Superior temporal gyrus (tissue), 1 donor: Measurements from ENCODE around the gene MYO1F.
"Not testable (repeated sequence)": the region's sequence is repeated elsewhere in the genome, so short reads cannot be mapped to it uniquely, and the experiment has no call there.

Experiments used
- DNase-seq: peaks from one replicate; pipeline ENCODE4 v3.0.0-alpha.2; 2016; ENCODE audit errors: extremely low spot score

MYO1F gene

DNA sequence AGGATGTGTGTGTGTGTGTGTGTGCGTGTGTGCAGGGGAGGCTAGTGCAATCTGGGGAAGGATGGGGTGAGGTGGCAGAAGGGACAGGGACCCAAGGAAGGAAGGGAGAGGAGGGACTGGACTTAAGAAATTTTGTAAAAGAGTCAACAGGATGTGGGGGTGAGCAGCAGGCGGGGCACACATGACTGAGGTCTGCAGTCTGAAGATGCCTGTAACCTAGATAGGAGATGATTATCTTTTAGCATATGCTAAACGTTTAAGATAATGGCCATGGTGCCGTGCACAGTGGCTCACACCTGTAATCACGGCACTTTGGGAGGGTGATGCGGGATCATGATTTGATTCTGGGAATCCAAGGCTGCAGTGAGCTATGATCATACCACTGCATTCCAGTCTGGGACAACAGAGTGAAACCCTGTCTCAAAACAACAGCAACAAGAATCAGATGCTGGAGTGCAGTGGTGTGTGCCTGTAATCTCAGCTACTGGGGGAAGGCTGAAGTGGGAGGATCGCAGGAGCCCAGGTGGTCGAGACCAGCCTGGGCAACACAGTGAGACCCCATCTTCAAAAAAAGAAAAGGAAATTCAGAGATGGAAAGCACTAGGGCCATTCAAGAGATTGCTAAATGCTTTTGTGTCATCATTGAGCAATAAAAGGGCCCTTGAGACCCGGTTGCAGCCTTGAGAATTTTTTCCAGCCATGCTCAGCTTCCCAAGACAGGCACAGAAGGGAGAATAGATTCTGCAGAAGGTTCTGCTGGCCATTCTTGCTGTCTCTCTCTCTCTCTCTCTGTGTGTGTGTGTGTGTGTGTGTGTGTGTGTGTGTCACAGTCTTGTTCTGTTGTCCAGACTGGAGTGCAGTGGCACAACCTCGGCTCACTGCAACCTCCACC is 59.4 kb downstream of the MYO1F start:
- DNase-seq, result no peak

DNA sequence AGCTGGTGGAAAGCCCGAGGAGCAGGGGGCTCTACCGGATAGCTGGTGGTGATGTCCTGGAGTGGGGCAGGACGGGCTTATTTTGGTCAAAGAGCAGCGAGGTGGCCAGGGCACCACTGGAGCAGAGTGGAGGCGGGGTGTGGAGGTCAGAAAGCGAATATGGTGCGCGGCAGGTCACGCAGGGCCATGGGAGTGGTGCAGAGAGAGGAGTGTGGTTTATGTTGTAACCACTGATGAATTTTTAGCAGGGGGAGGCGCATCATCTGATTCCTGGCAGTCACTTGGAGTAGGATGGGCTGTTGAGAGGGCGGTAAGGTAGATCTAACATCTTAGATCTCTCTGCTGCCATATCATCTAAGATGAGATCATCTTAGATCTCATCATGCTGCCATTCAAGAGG is 61.9 kb downstream of the MYO1F start:
- DNase-seq, result no peak

DNA sequence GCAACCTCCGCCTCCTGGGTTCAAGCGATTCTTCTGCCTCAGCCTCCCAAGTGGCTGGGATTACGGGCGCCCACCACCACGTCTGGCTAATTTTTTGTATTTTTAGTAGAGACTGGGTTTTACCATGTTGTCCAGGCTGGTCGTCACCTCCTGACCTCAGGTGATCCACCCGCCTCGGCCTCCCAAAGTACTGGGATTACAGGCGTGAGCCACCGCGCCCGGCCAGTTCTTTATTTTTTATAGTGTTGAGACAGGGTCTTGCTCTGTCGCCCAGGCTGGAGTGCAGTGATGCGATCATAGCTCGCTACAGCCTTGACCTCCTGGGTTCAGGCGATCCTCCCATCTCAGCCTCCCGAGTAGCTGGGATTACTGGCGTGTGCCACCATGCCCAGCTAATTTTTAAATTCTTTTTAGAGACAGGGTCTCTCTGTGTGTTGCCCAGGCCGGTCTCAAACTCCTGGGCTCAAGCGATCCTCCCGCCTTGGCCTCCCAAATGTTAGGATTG is 62.7 kb downstream of the MYO1F start:
- not testable (repeated sequence) for DNase-seq

DNA sequence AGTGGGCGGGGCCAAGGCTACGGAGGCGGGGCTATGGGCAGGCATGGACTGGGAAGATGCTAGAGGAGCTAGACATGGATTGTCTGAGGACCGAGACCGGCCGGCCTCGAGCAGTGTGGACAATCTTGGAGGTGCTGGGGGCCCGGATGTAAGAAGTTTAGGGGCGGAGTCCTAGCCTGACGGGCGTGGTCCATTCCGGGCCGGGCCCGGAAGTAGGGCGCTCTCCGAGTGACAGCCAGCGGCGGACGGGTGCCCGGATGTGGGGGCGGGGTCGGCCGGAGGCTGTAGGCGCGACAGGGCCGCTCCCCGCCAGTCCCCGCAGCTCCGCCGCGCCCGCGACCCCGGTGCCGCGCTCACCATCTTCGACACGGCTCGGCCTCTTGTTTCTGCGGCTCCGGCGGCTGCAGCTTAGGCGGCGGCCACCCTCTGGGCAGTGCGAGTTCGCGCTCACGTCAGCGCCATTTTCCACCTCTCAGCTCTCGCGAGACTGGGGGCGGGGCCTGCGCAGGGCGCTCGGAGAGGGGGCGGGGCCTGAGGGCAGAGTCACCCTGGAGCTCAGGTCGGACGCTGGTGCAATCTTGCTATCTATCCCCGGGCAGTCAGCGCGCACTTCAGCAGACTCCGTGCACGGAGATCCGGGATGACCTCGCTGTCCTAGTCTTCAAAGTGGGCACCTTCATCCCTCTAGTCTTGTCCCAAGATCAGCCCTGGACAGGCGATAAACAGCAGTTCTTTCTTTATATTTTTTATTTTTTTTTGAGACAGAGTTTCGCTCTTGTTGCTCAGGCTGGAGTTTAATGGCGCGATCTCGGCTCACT is 63.3 kb downstream of the MYO1F start, which contains the start of gene ZNF414:
TSS of gene ZNF414 (minus strand) at position 481 of the 818 bp plus-strand sequence. CDS start at position 360, 121 bp downstream.
- peak; percentile 92 for DNase-seq

DNA sequence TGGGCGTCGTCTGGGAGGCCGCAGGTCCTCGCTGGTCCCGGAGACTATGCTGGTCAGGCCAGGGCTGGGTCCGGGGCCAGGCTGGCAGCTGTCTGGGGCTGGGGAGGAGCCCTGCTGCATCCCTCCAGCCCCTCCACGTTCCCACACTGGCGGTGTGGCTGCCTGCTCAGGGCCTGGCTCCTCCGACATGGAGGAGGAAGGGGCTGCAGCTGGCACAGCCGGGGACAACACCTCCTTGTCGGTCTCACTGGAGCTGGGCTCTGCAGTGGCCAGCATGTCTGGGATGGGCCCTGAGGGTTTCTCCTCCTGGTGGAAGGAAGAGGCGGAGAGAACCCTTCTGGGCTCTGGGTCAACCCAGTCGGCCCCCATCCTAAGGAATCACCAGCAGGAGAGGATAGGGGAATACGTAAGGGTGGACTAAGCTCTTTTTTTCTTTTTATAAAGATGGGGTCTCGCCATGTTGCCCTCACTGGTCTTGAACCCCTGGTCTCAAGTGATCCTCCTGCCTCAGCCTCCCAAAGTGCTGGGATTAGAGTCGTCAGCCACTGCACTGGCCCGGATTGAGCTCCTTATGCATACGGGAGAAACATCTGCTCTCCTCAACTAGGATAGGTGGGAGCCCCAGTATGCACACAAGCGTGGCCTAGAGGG is 64.1 kb downstream of the MYO1F start:
- no peak for DNase-seq

DNA sequence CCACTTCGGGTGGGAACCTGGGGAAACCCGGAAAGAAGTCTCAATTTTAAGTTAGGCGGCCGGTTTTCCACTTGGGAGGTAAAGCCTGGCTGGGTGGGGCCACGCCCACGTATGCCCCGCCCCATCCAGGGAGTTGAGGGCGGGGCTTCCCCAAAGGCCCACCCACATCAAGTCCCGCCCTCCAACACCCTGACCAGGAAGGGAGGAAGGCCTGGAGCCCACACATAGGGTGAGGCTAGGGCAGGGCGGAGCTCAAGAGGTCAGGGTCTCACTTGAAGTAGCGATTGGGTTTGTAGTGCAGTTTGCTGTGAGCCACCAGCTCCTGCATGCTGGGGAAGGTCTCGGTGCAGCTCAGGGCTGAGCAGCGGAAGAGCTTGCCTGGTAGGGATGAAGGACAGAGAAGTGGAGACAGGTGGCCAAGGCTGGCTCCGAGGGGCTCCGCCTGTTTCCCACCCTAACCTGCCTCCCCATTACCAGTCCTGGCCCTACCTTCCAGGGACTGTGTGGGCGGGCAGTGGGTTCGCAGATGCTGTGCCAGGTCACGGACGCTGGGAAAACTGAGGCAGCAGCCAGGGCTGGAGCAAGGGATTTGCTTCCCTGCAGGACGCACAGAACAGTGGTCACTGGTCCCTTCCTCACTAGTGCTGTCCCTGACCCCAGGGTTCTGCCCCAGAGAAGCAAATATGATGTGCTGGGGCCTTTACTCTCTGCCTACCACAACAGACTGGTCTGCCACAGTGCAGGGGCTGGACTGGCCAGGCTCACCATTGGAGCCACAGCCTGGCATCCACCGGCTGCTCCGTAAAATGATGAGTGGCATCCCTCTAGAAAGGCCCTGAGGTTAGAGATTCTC is 64.9 kb downstream of the MYO1F start:
- DNase-seq, result no peak

DNA sequence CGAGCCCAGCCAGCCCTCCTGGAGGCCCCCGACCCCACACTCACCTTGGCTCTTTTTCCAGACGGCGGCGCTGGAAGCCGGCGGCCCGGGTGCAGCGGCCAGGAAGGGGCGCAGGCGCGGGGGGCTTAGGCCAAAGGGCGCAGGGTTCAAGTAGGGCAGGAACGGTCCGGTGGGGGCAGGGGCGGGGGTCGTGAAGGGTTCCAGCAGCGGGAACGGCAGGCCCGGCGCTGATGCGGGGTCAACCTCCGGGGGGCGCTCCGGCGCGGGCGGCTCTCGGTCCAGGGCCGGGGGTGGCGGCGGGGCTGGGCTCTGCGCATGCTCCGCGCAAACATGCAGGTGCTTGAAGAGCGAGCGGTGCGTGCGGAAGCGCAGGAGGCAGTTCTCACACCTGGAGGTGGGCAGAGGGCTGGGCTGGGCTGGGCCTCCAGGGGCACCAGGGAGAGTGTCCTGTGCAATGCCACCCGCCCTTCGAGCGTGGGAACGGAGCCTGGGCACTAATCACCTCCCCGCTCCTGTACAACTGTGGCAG is 65.6 kb downstream of the MYO1F start:
- DNase-seq, result no peak

DNA sequence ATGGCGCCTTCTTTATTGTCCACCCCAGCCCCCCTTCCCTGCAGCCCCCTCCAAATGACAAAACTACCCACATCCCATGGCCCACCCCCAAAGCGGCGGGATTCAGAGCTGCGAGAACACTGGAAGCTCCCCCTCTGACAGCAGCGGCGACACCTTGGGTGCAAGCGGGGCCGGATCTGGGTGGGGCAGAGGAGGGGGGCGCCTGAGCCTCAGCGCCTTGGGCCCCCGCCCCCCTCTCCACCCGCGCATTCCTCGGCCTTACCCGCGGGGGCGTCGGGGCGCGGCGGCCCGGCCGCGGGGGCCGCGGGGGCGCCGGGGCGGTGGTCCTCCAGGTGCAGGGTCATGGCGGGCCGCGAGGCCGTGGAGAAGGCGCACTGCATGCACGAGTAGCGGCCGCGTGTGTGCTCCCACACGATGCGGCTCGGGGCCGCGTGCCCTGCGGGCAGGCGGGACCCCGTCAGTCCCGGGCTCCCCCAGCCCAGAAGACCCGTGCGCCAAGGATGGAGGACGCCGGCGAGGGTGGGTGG is 66.6 kb downstream of the MYO1F start:
- DNase-seq, result no peak

DNA sequence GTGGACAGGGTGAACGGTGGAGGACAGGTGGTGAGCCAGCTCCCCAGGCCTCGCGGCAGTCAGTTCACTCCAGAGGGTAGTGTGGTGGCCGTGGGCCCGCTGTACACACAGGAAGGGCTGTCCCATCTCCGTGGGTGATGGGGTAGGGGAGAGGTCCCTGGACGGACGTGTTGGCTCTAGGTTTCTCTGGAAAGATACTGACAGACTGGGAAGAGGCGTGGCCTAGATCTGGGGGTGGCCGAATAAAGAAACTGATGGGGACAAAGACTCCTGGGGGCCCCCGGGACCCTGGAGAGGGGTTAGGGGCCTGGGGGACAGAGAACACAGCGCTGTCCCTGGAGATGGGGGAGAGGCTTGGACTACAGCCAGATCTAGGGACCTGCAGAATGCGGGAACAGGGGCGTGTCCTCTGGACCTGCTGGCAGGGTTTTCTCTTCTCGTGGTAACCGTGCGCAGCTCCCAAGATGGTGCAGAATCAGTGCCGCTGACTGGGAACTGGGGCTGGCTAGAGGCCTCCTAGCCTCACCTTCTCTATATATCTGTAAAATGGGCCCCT is 70.8 kb downstream of the MYO1F start:
- DNase-seq, result no peak

DNA sequence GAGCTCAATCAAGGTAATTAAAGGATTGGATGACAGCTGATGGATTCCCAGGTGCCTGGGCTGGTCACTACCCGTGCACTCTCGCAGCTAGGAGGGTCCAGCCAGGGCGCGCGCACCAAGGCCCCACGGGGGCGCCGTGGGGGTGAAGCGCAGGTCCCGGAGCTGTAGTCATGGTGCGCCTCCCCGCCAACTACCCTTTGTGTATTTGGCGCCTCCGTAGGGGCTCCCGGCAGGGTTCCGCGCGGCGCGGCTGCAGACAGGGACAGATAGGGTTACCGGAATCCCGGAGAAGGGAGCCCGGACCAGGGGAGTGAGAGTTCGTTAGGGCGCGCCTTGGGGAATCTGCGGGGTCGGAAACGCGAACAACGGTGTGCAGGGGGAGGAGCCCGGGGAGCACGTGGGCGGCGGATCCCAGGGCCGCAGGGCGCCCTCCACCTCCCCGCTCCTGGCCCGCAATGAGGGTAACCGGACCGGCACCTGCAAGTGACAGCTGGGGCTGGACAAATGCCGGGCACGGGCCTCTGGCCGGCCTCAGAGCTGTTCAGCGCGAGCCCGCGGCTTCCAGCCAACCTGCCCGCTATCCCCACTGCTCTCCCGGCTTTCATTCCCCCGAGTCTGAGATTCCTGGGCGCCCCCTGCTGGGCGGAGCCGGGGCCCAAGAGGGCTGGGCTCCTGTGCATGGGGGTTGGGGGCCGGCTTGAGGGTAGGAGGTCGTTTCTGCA is 71.4 kb downstream of the MYO1F start:
- peak; percentile 87 for DNase-seq

DNA sequence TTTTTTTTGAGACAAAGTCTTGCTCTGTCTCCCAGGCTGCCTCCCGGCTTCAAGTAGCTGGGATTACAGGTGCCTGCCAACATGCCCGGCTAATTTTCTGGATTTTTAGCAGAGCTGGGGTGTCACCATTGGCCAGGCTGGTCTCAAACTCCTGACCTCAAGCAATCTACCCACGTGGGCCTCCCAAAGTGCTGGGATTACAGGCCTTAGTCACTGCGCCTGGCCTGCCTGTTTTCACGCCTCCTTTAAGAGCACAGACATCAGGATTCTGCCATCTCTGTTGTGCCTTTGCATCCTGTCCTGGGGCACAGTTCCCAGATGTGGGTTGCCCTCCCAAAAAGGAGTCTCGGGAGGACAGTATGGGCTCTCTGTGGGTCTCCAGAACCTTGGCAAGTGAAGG is 72.3 kb downstream of the MYO1F start:
- no peak for DNase-seq

DNA sequence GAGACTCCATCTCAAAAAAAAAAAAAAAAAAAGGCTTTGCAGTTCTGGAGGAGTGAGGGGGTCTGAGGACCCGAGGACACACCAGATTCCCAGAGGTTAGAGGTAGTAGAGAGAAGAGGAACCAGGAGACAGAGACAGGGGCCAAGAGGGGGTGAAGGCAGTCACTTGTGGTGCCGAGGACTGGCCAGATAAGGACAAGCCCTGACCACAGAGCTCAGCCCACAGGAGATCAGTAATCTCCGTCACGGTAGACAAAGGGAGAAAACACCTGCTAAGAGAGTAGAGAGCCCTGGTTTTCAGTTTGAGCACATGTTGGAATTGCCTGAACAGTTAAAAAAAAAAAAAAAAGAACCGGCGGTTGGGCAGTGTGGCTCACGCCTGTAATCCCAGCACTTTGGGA is 73.1 kb downstream of the MYO1F start:
- no peak for DNase-seq

DNA sequence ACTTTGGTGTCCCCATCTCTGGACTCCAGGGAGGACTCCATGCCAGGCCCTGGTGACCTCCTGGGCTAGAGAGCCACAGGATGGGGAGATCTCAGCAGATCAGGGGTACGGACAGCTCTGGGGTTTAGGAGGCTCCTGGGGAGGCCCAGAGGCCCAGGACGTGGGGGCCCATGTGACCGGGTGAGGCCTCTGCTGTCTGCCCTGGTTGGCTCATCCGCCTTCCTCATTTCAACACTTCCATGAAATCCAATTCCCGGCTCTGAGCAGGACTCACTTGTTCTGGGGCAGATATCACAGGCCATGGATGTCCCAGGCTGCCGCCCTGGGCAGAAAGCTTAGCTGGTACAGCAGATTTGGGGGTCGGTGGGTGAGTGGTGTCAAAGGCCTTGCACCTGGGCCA is 73.7 kb downstream of the MYO1F start:
- no peak for DNase-seq

DNA sequence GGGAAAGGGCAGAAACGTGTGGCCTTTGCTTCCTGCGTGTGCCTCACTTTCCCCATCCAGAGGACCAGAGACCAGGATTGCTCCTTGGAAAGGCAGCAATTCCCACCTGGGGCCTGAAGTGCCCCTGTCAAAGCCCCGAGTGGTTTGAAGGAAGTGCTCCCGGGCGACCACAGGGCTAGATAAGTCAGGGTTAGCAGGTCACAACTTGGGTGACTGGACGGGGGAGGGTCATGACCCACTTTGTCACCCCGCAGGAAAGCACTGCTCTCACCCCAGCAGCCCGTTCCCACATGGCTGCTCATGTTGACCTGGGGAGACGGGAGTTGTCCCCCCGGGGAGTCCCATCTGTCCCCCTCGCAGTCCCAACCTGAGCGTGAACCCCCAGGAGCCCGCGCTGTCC is 75.3 kb downstream of the MYO1F start:
- no peak for DNase-seq

DNA sequence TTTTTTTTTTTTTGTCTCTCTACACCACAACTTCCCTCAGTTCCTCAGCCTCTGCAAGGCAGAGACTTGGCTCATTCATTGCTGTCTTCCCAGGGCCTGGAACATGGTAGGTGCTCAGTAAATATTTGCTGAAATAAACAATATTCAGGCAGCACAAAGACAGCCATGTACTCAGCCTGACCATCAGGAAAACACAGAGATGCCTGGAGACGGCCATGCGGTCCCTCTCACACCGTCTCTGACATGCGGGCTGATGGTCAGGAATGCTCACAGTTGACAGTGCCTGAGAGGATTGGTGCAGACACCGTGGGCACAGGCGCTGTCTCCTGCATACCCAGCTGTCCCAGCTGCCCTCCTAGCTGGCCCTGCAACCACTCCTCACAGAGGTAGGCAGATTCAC is 75.7 kb downstream of the MYO1F start:
- DNase-seq, result no peak

DNA sequence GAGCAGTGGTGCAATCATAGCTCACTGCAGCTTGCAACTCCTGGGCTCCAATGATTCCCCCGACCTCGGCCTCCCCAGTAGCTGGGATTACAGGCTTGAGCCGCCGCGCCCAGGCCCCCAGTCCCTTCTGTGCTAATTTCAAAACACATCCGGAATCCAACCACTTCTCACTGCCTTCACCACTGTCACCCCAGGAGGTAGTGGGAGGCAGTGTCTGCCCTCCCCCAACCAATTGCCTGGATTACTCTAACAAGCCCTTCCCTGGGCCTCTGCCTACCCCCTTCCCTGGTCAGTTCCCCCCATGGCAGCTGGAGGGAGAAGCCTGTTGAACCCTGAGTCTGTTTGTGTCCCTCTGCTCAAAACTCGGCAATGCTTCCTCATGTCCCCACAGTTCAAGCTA is 77.1 kb downstream of the MYO1F start:
- no peak for DNase-seq

DNA sequence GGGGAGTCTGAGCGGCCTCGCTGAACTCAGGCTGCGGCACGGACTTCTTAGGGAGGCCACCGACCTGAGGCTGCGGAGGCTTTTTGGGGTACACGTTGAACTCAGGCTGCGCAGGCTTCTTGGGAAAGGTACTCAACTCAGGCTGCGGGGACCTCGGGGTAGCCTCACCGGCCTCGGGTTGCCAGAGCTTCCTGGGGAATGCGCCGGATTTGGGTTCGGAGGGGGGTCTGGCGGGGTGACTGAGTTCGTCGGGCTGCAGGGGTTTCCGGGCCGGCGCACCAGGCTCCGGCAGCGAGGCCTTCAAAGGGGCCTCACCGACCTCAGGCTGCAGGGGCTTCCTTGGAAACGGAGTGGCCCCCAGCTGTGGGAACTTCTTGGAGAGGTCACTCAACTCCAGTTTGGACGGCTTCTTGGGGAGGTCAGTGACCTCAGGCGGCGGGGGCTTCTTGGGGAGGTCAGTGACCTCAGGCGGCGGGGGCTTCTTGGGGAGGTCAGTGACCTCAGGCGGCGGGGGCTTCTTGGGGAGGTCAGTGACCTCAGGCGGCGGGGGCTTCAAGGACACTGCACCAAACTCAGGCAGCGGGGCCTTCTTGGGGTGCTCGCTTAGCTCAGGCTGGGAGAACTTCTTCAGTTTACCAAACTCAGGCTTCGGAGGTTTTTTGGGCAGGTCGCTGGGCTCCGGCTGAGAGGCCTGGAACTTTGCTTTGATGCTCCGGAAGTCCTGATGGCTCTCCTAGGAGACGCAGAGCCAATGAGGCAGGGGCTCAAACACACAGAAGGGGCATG is 78.0 kb downstream of the MYO1F start:
- no peak for DNase-seq

DNA sequence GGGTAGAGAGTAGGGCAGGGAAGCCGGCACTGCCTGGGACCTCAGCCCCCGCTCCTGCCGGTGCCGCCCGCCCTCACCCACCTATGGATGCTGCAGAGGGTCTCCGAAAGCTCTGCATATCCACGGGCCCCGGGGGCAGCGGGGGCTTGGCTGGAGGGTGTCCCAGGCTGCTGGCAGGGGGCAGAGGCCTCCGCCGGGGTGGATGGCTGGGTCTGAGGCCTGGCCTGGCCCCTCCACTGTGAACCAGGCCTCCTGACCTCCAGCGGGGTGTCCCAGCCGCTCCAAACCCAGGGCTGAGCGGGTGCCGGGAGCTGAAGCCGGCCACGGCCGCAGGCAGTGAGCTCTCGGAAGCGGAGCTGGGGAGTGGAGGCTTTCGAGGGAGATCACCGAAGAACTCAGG is 78.9 kb downstream of the MYO1F start:
- no peak for DNase-seq

DNA sequence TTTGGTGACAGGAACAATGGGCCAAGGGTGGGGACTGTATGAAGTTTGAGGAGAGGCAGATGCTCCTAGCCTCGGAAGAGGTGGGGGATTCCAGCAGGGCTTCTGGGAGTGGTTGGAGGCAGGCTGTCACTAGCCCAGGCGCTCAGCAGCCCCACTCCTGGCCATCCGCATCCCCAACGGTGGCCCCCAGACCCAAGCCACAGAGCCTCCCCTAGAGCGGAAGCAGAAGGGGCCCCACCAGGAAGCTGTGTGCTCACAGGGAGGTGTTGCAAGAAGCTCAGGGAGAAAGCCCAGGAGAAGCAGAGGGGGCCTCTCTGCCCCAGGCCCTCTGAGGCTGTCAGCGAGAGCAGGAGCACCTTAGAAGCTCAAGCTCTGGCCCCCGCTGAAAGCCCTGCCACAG is 83.1 kb downstream of the MYO1F start:
- DNase-seq, result no peak
